KMS-11 (cell line): Measurements from ENCODE around the gene SLC38A10.

ENCODE experiments used
- H2AFZ ChIP-seq: fragments of 200-600 bp; sonication (generic); 2 replicates; pipeline ENCODE4 v1.6.1; 2016; ENCODE audit warnings: antibody characterized with exemption, mixed run types, low read depth
- H3K27ac ChIP-seq: fragments of 200-600 bp; sonication (generic); 2 replicates; pipeline ENCODE4 v1.6.1; 2016; ENCODE audit warnings: mild to moderate bottlenecking, mixed run types
- H3K27me3 ChIP-seq: fragments of 200-600 bp; sonication (generic); 2 replicates; pipeline ENCODE4 v1.6.1; 2017; ENCODE audit warnings: mild to moderate bottlenecking, low read depth, mixed run types, moderate library complexity; ENCODE audit not compliant: insufficient read depth
- H3K36me3 ChIP-seq: fragments of 200-600 bp; sonication (generic); 2 replicates; pipeline ENCODE4 v1.6.1; 2017; ENCODE audit warnings: mild to moderate bottlenecking, mixed run types; ENCODE audit not compliant: insufficient read depth
- H3K4me1 ChIP-seq: fragments of 200-600 bp; sonication (generic); 2 replicates; pipeline ENCODE4 v1.6.1; 2016; ENCODE audit warnings: mild to moderate bottlenecking, low read depth, mixed run types; ENCODE audit not compliant: poor library complexity, severe bottlenecking
- H3K4me2 ChIP-seq: fragments of 200-600 bp; sonication (generic); 2 replicates; pipeline ENCODE4 v1.7.0; 2016; ENCODE audit warnings: mild to moderate bottlenecking, mixed run types
- H3K4me3 ChIP-seq: fragments of 200-600 bp; sonication (generic); IDR thresholded peaks from 2 replicates; pipeline ENCODE4 v1.6.1; 2017; ENCODE audit warnings: low read depth, low read length, mixed read lengths; ENCODE audit not compliant: insufficient read depth
- H3K79me2 ChIP-seq: fragments of 200-600 bp; sonication (generic); 2 replicates; pipeline ENCODE4 v1.6.1; 2016; ENCODE audit warnings: low read depth, mixed run types; ENCODE audit not compliant: insufficient read depth
- H3K9ac ChIP-seq: fragments of 200-600 bp; sonication (generic); 2 replicates; pipeline ENCODE4 v1.6.1; 2016; ENCODE audit warnings: mild to moderate bottlenecking, mixed run types
- H4K20me1 ChIP-seq: fragments of 200-600 bp; sonication (generic); 2 replicates; pipeline ENCODE4 v1.6.1; 2016; ENCODE audit warnings: mild to moderate bottlenecking, mixed run types; ENCODE audit not compliant: insufficient read depth
- CTCF ChIP-seq: fragments of 200-600 bp; sonication (generic); conservative IDR thresholded peaks from 2 replicates; pipeline ENCODE4 v1.6.1; 2017; ENCODE audit warnings: low read depth, mild to moderate bottlenecking, antibody characterized with exemption, low read length, moderate library complexity, mixed read lengths

Gene SLC38A10

GRCh38 chr17:81274471-81274855, 20.6 kb downstream of the SLC38A10 start:
- no peak overlapping the region for H3K4me3 ChIP-seq
- no peaks in the 10 kb centered on the region for H3K27me3 ChIP-seq
- no peak overlapping the region for H2AFZ ChIP-seq
- H4K20me1 ChIP-seq = no peaks in the 10 kb centered on the region
- H3K4me1 ChIP-seq = no peaks in the 10 kb centered on the region
- no peaks in the 10 kb centered on the region for H3K36me3 ChIP-seq
- no peaks in the 10 kb centered on the region for H3K79me2 ChIP-seq
- no peak overlapping the region for H3K27ac ChIP-seq
- TF ChIP-seq CTCF = no peak
- H3K9ac ChIP-seq = no peak overlapping the region
- no peak overlapping the region for H3K4me2 ChIP-seq

- Histone ChIP-seq H3K27ac (no peak overlapping the region), H3K9ac (no peak overlapping the region), H3K36me3 (no peaks in the 10 kb centered on the region), H3K4me2 (no peak overlapping the region), H2AFZ (no peak overlapping the region), H3K4me1 (no peaks in the 10 kb centered on the region), H4K20me1 (no peaks in the 10 kb centered on the region), H3K27me3 (no peaks in the 10 kb centered on the region), H3K4me3 (no peak overlapping the region), H3K79me2 (no peaks in the 10 kb centered on the region)
- no peak for TF ChIP-seq CTCF
Observed at GRCh38 chr17:81273698-81274470, 21.2 kb downstream of the SLC38A10 start.

GRCh38 chr17:81272616-81273015, 22.5 kb downstream of the SLC38A10 start:
- H2AFZ ChIP-seq = no peak overlapping the region
- no peak overlapping the region for H3K4me3 ChIP-seq
- TF ChIP-seq CTCF = no peak
- no peaks in the 10 kb centered on the region for H3K4me1 ChIP-seq
- H4K20me1 ChIP-seq = no peaks in the 10 kb centered on the region
- no peak overlapping the region for H3K9ac ChIP-seq
- H3K27ac ChIP-seq = no peak overlapping the region
- no peaks in the 10 kb centered on the region for H3K36me3 ChIP-seq
- no peak overlapping the region for H3K4me2 ChIP-seq
- H3K27me3 ChIP-seq = no peaks in the 10 kb centered on the region
- no peaks in the 10 kb centered on the region for H3K79me2 ChIP-seq

- no peak for TF ChIP-seq CTCF
- no peak overlapping the region for H2AFZ ChIP-seq
- H3K4me3 ChIP-seq = no peak overlapping the region
- no peak overlapping the region for H3K9ac ChIP-seq
- no peaks in the 10 kb centered on the region for H3K4me1 ChIP-seq
- no peaks in the 10 kb centered on the region for H3K36me3 ChIP-seq
- H3K79me2 ChIP-seq = no peaks in the 10 kb centered on the region
- H3K27me3 ChIP-seq = no peaks in the 10 kb centered on the region
- H4K20me1 ChIP-seq = no peaks in the 10 kb centered on the region
- H3K27ac ChIP-seq = no peak overlapping the region
- H3K4me2 ChIP-seq = no peak overlapping the region
Observed at GRCh38 chr17:81271226-81271625, 23.9 kb downstream of the SLC38A10 start.
